Activated T-helper 1 cell treated with anti-CD3 and anti-CD28 coated beads, Interleukin-12 subunit alpha, Interleukin-12 subunit beta, Interleukin-2, Interleukin-4 antibody, amounts not matched to agents 30 ng/mL and 10 ng/mL and 1 ng/mL, durations not matched to agents 14 hours and 24 hours and 36 hours (primary cell): ENCODE data around the gene KCNAB2. TPM values are rescaled to one million over a fixed set of nuclear protein-coding genes. Genes with fewer than 3 reads are reported as not detected.

Experiments used
- DNase-seq: peaks from one replicate; pipeline ENCODE4 v3.0.0; 2021; ENCODE audit warnings: low spot score
- H3K27ac Mint-ChIP-seq: one replicate; pipeline ENCODE4 v1.8.0; 2021; ENCODE audit warnings: mild to moderate bottlenecking, mixed read lengths
- H3K27me3 Mint-ChIP-seq: one replicate; pipeline ENCODE4 v1.8.0; 2022; ENCODE audit warnings: mild to moderate bottlenecking, moderate library complexity, mixed read lengths; ENCODE audit not compliant: insufficient read depth
- H3K36me3 Mint-ChIP-seq: one replicate; pipeline ENCODE4 v1.8.0; 2021; ENCODE audit warnings: low read depth, mixed read lengths
- H3K4me1 Mint-ChIP-seq: one replicate; pipeline ENCODE4 v1.8.0; 2021; ENCODE audit warnings: low read depth, mixed read lengths
- H3K4me3 Mint-ChIP-seq: one replicate; pipeline ENCODE4 v1.8.0; 2021; ENCODE audit warnings: mild to moderate bottlenecking, moderate library complexity, mixed read lengths
- H3K9me3 Mint-ChIP-seq: one replicate; pipeline ENCODE4 v1.8.0; 2021; ENCODE audit warnings: mixed read lengths
- intact Hi-C: fragments of 100-400 bp; cut with micrococcal nuclease; formaldehyde crosslinking; loops from one replicate; pipeline ENCODE4 v1.15.1; 2024
- total RNA-seq: library from RNA; stranded (reverse); gene quantifications from 2 replicates; pipeline ENCODE4 v1.2.3, GENCODE V29; 2022

Gene KCNAB2
- total RNA-seq, 1 donor from 2014 or later, result 237 TPM

DNA sequence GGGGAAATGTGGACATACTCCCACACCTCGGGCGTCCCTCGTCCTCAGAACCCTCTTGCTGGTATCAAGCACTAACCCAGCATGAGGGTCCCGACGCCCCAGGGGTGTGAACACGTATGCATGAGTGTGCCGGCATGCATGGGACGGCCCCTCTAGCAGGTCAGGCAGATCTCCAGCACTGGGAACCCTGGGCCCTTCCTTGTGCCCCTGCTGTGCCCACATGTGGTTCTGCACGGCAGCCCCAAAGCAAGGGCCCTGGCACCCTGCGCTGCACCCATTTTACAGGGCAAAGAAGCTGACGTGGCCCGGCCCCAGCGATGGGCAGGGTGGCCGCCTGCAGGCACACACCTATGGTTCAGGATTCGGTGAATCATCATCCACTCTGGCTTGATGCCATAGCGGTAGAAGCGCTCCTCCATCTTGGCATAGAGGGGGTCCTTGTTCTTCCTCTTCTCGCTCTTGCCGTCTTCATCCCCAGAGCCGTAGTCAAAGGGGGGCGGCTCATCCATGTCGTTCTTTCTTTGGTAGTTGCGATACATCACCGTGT is 100.2 kb downstream of the KCNAB2 start:
- H3K9me3 Mint-ChIP-seq, result no peaks in the 10 kb centered on the region
- no peaks in the 10 kb centered on the region for H3K36me3 Mint-ChIP-seq
- no peak overlapping the region for H3K27ac Mint-ChIP-seq
- DNase-seq, result no peak
- H3K4me3 Mint-ChIP-seq, result no peak overlapping the region
- intact Hi-C loops, result no loop called here
- no peaks in the 10 kb centered on the region for H3K4me1 Mint-ChIP-seq
- peaks cover 2% of the 10 kb centered on the region for H3K27me3 Mint-ChIP-seq

DNA sequence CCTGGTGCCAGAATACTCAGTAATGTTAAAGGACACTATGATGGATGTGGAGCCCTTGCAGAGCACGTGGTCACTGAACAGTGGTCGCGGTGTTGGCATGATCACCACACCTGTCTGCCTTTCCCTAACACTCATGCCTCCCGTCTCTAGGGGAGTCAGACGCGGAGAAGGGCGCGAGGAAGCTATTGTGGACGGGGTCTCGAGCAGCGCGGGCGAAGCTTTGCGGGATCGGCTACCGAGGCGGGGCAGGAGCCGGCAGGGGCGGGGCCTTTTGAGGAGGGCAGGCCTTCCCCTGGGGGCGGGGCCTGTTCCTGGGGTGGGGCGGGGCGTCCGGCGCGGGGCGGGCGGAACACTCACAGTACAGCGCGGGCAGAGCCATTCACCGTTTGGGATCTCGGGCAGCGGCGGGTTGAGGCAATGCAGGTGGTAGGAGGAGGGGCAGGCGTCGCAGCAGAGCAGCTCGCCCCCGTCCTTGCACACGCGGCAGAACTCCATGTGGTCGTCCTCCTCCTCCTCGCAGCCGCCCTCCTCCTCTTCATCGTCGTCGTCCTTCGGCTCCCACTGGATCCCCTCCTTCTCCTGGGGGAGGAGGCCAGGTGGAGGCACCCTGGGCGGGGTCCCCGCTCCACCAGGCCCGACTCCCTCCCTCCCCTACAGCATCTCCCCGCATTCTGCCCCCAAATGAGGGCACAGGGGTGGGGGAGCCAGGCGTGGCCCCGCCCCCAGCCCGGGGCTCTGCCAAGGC is 103.0 kb downstream of the KCNAB2 start:
- Mint-ChIP-seq H3K9me3 (no peaks in the 10 kb centered on the region), H3K4me1 (no peaks in the 10 kb centered on the region), H3K4me3 (peak overlapping the region; percentile 47), H3K36me3 (no peaks in the 10 kb centered on the region), H3K27ac (no peak overlapping the region), H3K27me3 (peaks cover 2% of the 10 kb centered on the region)
- intact Hi-C loops, result loop anchor here (1.0 kb wide), 2 partner anchors 21 to 51 kb away; partner anchors contain the start of gene RPL22
- DNase-seq, result peak; percentile 51

DNA sequence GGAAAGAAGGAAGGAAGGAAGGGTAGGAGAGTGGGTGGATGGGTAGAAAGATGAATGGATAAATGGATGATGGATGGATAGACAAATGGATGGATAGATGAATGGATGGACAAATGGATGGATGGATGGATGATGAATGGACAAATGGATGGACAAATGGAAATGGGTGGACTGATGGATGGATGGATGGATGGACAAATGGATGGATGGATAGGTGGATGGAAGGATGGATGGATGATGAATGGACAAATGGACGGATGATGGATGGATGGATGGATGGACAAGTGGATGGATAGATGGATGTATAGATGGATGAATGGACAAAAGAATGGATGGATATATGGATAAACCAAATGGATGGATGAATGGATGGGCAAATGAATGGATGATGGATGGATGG is 103.9 kb downstream of the KCNAB2 start:
- DNase-seq, result no peak
- no peaks in the 10 kb centered on the region for H3K4me1 Mint-ChIP-seq
- H3K27ac Mint-ChIP-seq, result no peak overlapping the region
- intact Hi-C loops, result no loop called here
- no peak overlapping the region for H3K4me3 Mint-ChIP-seq
- H3K36me3 Mint-ChIP-seq, result no peaks in the 10 kb centered on the region
- no peaks in the 10 kb centered on the region for H3K9me3 Mint-ChIP-seq
- H3K27me3 Mint-ChIP-seq, result peaks cover 2% of the 10 kb centered on the region

DNA sequence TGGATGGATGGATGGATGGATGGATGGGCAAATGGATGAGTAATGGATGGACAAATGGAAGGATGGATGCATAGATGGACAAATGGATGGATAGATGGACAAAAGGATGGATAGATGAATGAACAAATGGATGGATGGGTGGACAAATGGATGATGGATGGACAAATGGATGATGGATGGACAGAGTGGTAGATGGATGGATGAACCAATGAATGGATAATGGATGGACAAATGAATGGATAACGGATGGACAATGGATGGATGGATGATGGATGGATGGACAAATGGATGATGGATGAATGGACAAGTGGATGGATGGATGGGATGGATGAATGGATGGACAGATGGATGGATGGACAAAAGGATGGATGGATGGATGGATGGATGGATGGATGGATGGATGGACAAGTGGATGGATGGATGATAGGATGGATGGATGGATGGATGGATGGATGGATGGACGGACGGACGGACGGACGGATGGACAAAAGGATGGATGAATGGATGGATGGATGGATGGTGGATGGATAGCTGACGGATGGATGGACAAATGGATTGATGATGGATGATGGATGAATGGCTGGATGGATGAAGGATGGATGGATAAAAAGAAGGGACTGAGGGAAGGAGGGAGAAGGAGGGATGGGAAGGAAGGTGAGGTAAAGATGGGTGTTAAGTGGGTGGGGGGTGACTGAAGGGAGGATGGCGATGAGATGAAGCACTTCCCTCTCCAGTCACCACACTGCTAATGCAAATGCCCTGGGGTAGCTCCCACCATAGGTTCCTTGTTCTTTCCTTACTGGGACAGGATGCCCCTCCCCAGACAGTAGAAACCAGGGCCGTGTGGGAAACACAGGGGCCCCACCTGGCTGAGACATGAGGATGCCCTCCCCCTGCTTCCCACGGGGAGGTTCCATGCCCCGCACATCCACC is 104.6 kb downstream of the KCNAB2 start:
- no peaks in the 10 kb centered on the region for H3K36me3 Mint-ChIP-seq
- no peak for DNase-seq
- H3K27me3 Mint-ChIP-seq, result peaks cover 2% of the 10 kb centered on the region
- no peak overlapping the region for H3K27ac Mint-ChIP-seq
- no peaks in the 10 kb centered on the region for H3K4me1 Mint-ChIP-seq
- no peak overlapping the region for H3K4me3 Mint-ChIP-seq
- no peaks in the 10 kb centered on the region for H3K9me3 Mint-ChIP-seq
- intact Hi-C loops, result no loop called here

Other genes starting within 250 kb of the KCNAB2 start
- 18.3 and 18.6 TPM in 2 replicates for gene NPHP4, start 53.5 kb upstream of the KCNAB2 start, total RNA-seq
- 0.62 and 0.83 TPM in 2 replicates for gene CHD5, start 134.4 kb downstream of the KCNAB2 start, total RNA-seq
- gene RPL22, start 153.7 kb downstream of the KCNAB2 start, total RNA-seq, result 421 and 457 TPM in 2 replicates
- gene RNF207, start 160.2 kb downstream of the KCNAB2 start, total RNA-seq, result 65.8 and 71.6 TPM in 2 replicates
- 65.0 and 65.9 TPM in 2 replicates for gene ICMT, start 190.1 kb downstream of the KCNAB2 start, total RNA-seq
- not detected in 2 replicates for gene HES3, start 198.3 kb downstream of the KCNAB2 start, total RNA-seq
- gene GPR153, start 215.2 kb downstream of the KCNAB2 start, total RNA-seq, result 1.4 and 1.6 TPM in 2 replicates